Activated CD4-positive, alpha-beta T cell treated with anti-CD3 and anti-CD28 coated beads, Interleukin-2, amount 50 U/mL, for 24 hours (primary cell): ENCODE results near the gene THSD7A.

Experiments
- DNase-seq, 2 donors: peaks; one replicate each; pipeline ENCODE4 v3.0.0-alpha.2; 2020; ENCODE audit warnings: low read depth in 1 of 2, low spot score in 1 of 2

THSD7A gene

GRCh38 chr7:11642276-11642675 lies 189.7 kb downstream of the THSD7A start:
- no peak for DNase-seq

DNA sequence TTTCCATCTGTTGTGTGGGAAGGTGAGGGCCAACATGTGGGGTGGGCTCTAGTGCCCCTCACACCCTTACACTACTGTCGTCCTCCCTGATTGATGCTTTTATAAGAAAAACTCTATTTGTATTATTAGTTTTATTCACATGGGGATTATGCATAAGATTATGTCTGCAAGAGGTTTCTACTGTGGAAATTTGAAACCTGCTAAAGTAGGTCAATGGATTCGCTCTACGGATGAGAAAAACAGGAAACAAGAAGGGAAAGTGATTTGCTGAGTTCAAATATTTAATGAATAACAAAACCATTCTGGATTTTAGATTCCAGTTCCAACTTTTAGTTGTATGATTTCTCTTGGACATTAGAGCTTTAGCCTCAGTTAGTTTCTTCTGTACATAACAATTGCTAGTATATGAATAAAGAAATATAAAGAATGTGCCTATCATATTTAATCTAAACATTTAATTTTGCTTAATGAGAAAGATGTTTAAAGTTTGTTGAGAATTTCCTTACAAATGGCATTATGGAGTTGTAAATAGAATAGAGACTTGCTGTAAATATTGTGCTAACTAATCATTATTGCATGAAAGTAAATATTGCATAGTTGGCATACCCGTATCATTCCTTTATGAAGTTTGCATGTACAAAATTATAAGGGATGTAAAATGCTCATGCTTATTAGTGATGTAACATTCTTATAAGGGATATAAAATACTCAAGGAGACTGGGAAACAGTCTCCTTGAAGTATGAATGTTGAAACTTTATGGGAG lies 193.8 kb downstream of the THSD7A start:
- no peak for DNase-seq

DNA sequence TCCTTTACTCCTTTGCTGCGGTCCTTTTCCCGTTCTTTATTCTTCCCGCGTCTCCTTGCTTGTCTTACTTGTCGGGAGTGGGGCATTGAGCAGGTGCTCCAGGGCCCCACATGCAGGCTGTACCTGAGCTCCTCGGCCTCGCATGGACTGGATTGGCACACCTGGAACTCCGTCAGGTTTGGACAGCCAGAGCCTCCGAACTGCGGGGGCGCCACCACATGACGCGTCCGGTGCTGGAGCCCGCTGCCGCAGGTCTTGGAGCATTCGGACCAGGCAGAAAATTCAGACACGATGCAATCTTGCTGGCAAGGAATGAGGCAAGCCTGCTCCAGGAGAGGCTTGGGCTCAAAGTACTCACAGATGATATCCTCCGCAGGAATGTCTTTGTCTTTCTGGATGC lies 195.7 kb downstream of the THSD7A start:
- no peak for DNase-seq

- no peak for DNase-seq
Observed at GRCh38 chr7:11633310-11633709, 198.7 kb downstream of the THSD7A start.

- DNase-seq = no peak
Observed at GRCh38 chr7:11630355-11630754, 201.6 kb downstream of the THSD7A start.

GRCh38 chr7:11625669-11626068 lies 206.3 kb downstream of the THSD7A start:
- no peak for DNase-seq

GRCh38 chr7:11623093-11623678 lies 208.8 kb downstream of the THSD7A start:
- no peak for DNase-seq

DNA sequence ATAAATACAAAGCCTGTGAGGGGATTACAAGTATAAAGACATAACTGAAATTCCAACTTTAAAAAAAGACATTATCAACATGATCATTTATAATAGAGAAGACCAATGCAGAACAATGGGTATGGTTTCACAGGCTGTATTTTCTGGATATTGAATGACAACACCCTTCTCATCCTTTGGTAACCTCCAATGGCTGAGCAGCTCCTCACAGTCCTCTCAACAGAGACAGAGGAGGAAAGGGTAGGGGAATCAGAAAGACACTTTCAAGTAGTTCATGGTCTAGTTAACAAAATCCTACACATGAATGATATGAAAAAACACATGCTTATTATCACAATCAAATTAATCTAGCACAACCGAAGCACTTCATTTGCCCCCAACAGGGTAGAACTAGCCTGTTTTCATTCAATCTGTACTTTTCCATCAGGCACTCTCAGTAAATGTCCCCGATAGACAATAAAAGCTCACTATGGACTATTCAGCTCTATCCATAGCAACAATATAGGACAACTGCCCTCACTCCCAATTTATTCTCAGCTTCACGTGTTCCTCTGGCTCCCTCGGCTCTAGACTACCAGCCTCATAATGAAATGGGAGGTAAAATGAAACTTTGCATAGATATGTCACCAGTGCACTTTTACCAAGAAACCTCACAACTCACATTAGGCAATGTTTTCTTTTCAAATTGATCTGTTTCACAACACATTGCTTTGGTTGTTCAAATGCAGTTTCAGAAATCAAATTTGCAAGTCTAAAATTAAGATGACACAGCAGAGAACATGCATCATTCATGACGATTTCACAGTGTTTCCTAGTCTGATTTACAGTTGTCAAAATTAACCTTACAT lies 211.4 kb downstream of the THSD7A start:
- no peak for DNase-seq

DNA sequence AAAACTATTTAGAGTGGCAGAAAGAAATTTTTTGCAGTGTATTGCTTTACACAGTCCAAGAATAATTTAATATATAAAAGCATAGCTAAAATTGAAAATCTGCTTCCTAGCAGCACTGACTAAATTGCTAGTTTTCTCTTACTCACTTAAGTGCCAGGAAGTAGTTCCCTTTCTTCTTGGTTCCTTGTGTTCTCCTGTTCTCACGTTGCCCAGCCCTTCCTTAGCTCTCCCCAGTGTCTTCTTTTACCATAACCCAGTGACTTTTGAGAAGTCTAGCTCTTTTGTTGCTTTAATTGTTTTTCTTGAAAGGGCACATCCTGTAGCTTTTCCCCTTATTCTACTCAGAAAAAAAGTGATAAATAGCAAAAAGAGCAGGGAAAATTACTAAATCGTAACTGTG lies 215.5 kb downstream of the THSD7A start:
- DNase-seq = no peak

GRCh38 chr7:11615174-11615573 lies 216.8 kb downstream of the THSD7A start:
- DNase-seq = no peak

DNA sequence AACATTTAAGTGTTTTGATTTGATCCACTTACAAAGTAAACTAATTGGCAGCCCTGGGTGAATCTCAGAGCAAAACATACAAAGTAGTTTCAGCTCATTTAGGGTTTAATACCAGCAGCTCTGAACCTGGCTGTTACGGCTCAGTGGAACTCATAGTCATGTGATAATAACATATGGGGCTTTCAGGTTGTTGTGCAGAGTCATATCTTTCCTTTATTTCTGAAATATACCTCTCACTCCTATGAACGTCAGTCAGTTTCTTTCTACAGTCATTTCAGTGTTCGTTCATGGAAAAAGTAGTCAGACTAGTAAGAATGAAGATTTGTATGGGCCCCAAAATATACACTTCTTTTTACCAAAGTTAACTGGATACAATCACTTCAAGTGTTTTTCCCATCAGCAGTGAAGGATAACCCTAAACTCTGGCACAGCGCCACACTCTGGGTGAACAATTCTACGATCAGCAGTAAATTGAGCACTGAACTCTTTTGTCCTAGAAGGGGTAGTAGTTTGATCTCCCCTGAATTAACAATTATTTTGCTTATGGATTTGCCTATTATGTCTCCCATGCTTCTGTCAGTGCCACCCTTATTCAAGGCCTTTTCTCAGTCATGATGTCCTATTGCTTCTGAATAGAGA lies 218.6 kb downstream of the THSD7A start:
- DNase-seq = no peak

GRCh38 chr7:11612737-11613136 lies 219.3 kb downstream of the THSD7A start:
- DNase-seq = no peak

GRCh38 chr7:11609096-11609670 lies 222.8 kb downstream of the THSD7A start:
- no peak for DNase-seq

DNA sequence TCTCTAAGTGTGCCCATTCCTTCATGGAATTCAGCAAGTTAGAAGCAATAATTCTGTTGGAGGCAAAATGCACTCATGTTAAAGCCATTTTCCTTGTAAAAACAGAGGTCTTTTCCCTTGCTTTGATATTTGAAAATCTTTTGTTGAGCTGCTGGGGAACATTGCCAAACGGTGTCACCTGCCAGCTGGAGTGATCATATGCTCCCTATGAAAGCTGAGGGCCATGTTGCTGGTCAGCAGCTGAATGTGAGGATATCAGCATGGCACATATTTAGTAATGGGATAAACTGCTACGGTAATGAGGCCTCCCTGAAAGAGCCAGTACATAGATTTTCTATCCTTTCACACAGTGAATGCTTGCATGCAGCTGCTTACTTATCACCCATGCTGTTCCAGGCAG lies 224.3 kb downstream of the THSD7A start:
- no peak for DNase-seq

GRCh38 chr7:11605749-11606148 lies 226.2 kb downstream of the THSD7A start:
- no peak for DNase-seq

GRCh38 chr7:11604505-11604904 lies 227.5 kb downstream of the THSD7A start:
- no peak for DNase-seq

- DNase-seq = no peak
Observed at GRCh38 chr7:11601761-11602160, 230.2 kb downstream of the THSD7A start.

DNA sequence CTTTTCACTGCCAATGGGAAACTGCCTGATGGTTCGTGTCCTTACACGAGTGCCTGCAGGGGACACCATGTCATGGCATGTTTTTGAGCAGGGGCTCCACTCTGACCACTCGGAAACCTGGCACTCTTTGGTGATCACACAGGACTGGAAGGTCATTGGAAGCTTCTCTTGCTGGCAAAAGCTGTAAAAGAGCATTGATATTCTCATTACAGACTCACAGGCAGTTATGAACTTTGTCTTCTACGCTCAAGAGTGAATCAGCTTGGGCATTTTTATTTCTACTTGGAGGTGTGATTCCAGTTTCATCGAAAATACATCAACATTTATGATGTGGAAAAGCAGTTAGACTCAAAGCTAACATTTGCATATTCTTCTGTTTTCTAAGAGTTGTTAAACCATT lies 238.7 kb downstream of the THSD7A start:
- no peak for DNase-seq

DNA sequence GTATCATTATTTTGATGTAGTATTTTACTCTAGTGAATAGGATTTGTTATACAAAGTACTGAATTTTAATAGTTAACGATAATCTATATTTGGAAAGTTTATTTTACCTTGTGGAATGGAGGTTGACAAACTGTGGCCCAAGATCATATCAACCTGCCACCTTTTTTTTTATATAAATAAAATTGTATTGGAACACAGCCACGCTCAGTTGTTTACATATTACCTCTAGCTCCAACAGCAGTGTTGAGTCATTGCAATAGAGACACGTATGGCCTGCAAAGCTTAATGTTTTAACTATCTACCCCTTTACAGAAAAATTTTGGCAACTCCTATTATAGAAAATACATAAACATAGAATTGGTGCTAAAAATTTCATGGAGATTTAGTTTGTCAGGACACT lies 239.3 kb downstream of the THSD7A start:
- DNase-seq = no peak

- DNase-seq = no peak
Observed at GRCh38 chr7:11591943-11592342, 240.1 kb downstream of the THSD7A start.

GRCh38 chr7:11591055-11591633 lies 240.9 kb downstream of the THSD7A start:
- no peak for DNase-seq
